ENCODE data around the gene ASGR1. TPM values are rescaled to one million over a fixed set of nuclear protein-coding genes. Genes with fewer than 3 reads are reported as not detected.
A peak's percentile ranks its signal among the peaks of the same experiment; 100 is the strongest.

ASGR1 gene
- total and polyA plus RNA-seq, 8 donors = 2.4 to 13.0 (median 10.0) TPM

DNA sequence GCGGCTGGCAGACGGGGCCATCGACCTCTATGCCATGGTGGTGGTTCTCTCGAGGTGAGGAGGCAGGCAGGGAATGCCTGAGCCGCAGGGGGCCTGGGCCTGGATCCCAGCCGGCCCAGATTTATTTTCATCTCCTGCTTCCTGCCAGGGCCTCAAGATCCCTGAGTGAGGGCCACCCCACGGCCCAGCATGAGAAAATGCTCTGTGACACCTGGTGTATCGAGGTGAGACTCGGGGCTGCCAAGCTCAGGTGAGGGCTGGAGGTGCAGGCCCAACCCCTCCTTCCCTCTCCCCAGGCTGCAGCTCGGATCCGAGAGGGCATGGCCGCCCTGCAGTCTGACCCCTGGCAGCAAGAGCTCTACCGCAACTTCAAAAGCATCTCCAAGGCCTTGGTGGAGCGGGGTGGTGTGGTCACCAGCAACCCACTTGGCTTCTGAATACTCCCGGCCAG lies 45.5 kb upstream of the ASGR1 start:
- peaks cover 0 to 90% of the 10 kb centered on the region in 2 donors for H3K36me3 ChIP-seq
- intact Hi-C loops (cut with DNase I) = no loop called here
- H3K9me3 ChIP-seq = no peaks in the 10 kb centered on the region
- TF ChIP-seq, protein P1, sequence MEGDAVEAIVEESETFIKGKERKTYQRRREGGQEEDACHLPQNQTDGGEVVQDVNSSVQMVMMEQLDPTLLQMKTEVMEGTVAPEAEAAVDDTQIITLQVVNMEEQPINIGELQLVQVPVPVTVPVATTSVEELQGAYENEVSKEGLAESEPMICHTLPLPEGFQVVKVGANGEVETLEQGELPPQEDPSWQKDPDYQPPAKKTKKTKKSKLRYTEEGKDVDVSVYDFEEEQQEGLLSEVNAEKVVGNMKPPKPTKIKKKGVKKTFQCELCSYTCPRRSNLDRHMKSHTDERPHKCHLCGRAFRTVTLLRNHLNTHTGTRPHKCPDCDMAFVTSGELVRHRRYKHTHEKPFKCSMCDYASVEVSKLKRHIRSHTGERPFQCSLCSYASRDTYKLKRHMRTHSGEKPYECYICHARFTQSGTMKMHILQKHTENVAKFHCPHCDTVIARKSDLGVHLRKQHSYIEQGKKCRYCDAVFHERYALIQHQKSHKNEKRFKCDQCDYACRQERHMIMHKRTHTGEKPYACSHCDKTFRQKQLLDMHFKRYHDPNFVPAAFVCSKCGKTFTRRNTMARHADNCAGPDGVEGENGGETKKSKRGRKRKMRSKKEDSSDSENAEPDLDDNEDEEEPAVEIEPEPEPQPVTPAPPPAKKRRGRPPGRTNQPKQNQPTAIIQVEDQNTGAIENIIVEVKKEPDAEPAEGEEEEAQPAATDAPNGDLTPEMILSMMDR (IDR thresholded peaks at IDR 0.05) = no peak
- no peak overlapping the region for H3K4me3 ChIP-seq
- H3K4me1 ChIP-seq = peaks cover 12 to 20% of the 10 kb centered on the region in 2 donors
- no peak for ATAC-seq
- no peaks in the 10 kb centered on the region for H3K27me3 ChIP-seq
- DNase-seq = no peak
- no peak overlapping the region for H3K27ac ChIP-seq

- Histone ChIP-seq H3K36me3 (peaks cover 0 to 84% of the 10 kb centered on the region in 2 donors), H3K27ac (no peak overlapping the region), H3K9me3 (no peaks in the 10 kb centered on the region), H3K27me3 (no peaks in the 10 kb centered on the region), H3K4me1 (peaks cover 16 to 25% of the 10 kb centered on the region in 2 donors), H3K4me3 (no peak overlapping the region)
- ATAC-seq (no peak), DNase-seq (no peak)
- TF ChIP-seq, protein P1 (IDR thresholded peaks at IDR 0.05) = no peak
- intact Hi-C loops (cut with DNase I) = no loop called here
These were observed 44.9 kb upstream of the ASGR1 start for GRCh38 chr17:7224110-7224509.

GRCh38 chr17:7223375-7223774 lies 44.2 kb upstream of the ASGR1 start:
- intact Hi-C loops (cut with DNase I) = no loop called here
- Histone ChIP-seq H3K9me3 (no peaks in the 10 kb centered on the region), H3K4me3 (no peak overlapping the region), H3K27ac (no peak overlapping the region), H3K36me3 (peaks cover 0 to 77% of the 10 kb centered on the region in 2 donors), H3K27me3 (no peaks in the 10 kb centered on the region), H3K4me1 (peaks cover 16 to 32% of the 10 kb centered on the region in 2 donors)
- no peak for DNase-seq
- TF ChIP-seq, protein P1 (IDR thresholded peaks at IDR 0.05) = no peak
- no peak for ATAC-seq

GRCh38 chr17:7222972-7223292 lies 43.8 kb upstream of the ASGR1 start:
- H3K27me3 ChIP-seq = no peaks in the 10 kb centered on the region
- intact Hi-C loops (cut with DNase I) = no loop called here
- no peaks in the 10 kb centered on the region for H3K9me3 ChIP-seq
- DNase-seq = peak in 1 of 4 donors; percentile 44
- no peak overlapping the region for H3K4me3 ChIP-seq
- ATAC-seq = no peak
- peaks cover 0 to 73% of the 10 kb centered on the region in 2 donors for H3K36me3 ChIP-seq
- H3K4me1 ChIP-seq = peaks cover 16 to 37% of the 10 kb centered on the region in 2 donors
- no peak overlapping the region for H3K27ac ChIP-seq
- TF ChIP-seq, protein P1 (IDR thresholded peaks at IDR 0.05) = no peak

DNA sequence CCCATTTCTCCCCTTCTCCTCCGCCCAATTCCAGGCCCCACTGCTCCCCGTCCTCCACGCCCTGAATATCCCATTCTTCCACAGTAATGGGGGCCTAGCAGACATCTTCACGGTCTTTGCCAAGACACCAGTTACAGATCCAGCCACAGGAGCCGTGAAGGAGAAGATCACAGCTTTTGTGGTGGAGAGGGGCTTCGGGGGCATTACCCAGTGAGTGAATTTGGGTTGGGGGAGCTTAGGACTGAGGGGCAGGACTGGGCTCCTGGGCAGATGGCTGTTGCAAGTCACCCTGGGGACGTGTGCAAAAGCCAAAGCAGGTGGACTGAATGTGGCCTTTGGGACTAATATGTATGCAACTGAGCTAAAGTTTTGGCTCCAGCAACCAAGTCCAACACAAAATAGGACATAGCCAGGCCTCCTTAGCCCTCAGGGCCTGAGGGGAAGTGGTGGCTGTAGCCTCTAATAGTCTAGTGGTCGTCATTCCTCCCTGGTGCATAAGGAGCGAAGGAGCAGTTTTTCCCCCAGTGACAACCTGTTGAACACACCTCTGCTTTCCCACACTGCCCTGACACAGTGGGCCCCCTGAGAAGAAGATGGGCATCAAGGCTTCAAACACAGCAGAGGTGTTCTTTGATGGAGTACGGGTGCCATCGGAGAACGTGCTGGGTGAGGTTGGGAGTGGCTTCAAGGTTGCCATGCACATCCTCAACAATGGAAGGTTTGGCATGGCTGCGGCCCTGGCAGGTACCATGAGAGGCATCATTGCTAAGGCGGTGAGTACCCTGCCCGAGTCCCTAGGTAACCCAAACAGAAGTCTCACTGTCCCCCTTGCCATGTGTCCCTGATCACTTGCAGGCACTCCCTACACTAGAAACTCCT lies 43.2 kb upstream of the ASGR1 start:
- Histone ChIP-seq H3K36me3 (peaks cover 0 to 67% of the 10 kb centered on the region in 2 donors), H3K4me1 (peaks cover 16 to 42% of the 10 kb centered on the region in 2 donors), H3K27me3 (no peaks in the 10 kb centered on the region), H3K27ac (no peak overlapping the region), H3K4me3 (no peak overlapping the region), H3K9me3 (no peaks in the 10 kb centered on the region)
- TF ChIP-seq, protein P1 (IDR thresholded peaks at IDR 0.05) = no peak
- ATAC-seq (no peak), DNase-seq (no peak)
- intact Hi-C loops (cut with DNase I) = no loop called here

Measured in left lung (tissue), 10 donors.